Sigmoid colon (tissue), 7 donors: ENCODE results near the gene NLGN1. TPM values are rescaled to one million over a fixed set of nuclear protein-coding genes. Genes with fewer than 3 reads are reported as not detected.

Experiments
- DNase-seq: peaks from one replicate; pipeline ENCODE4 v3.0.0-alpha.2; 2019
- H3K27ac ChIP-seq, 4 donors: fragments of 200-600 bp; sonication (generic); one replicate each; pipeline ENCODE4 v1.5.1; 2016 to 2019; ENCODE audit warnings: mild to moderate bottlenecking in 1 of 4
- H3K27me3 ChIP-seq, 3 donors: fragments of 200-600 bp; sonication (generic); one replicate each; pipeline ENCODE4 v1.5.1; 2019; ENCODE audit warnings: mild to moderate bottlenecking in 1 of 3
- H3K36me3 ChIP-seq, 4 donors: fragments of 200-600 bp; sonication (generic); one replicate each; pipeline ENCODE4 v1.5.1; 2016 to 2019
- H3K4me1 ChIP-seq, 4 donors: fragments of 200-600 bp; sonication (generic); one replicate each; pipeline ENCODE4 v1.5.1; 2017 to 2019
- H3K4me3 ChIP-seq, 4 donors: fragments of 200-600 bp; sonication (generic); one replicate each; pipeline ENCODE4 v1.5.1; 2017 to 2019; ENCODE audit warnings: mild to moderate bottlenecking in 2 of 4, moderate library complexity in 1 of 4
- H3K9me3 ChIP-seq, 4 donors: fragments of 200-600 bp in 3 of 4; sonication (generic) in 3 of 4; one replicate each; pipeline versions ENCODE4 v1.5.1 to v1.6.1; 2013 to 2019
- EP300 ChIP-seq, 4 donors: sonication (generic); formaldehyde crosslinking; IDR thresholded peaks; one replicate each; pipeline ENCODE4 v1.6.1; 2017; ENCODE audit warnings: antibody characterized with exemption in 4 of 4
- POLR2A ChIP-seq, 2 donors: fragments of 450-650 bp; IDR thresholded peaks; one replicate each; pipeline ENCODE4 v1.6.1; 2016; ENCODE audit warnings: antibody characterized with exemption in 2 of 2, mild to moderate bottlenecking in 2 of 2, moderate library complexity in 2 of 2
- POLR2AphosphoS5 ChIP-seq, 4 donors: sonication (generic); formaldehyde crosslinking; IDR thresholded peaks; one replicate each; pipeline ENCODE4 v1.6.1; 2017; ENCODE audit warnings: antibody characterized with exemption in 4 of 4
- WGBS, 2 donors: extraction: QIAGEN DNeasy Blood & Tissue Kit; methylation state at CpG; one replicate each; pipeline ENCODE4 v1.1.7; 2013; 5-methylcytosine and 5-hydroxymethylcytosine counted together
- intact Hi-C: fragments of 100-400 bp; cut with DNase I; formaldehyde crosslinking; loops from one replicate; pipeline ENCODE4 v1.15.1; 2023
- polyA plus RNA-seq, 3 donors: library from polyadenylated mRNA; stranded (reverse); fragments of 200-250 nt; gene quantifications; one replicate each; pipeline ENCODE4 v1.2.3, GENCODE V29; 2013
- total RNA-seq, 4 donors: library from RNA; depleted of rRNA; stranded (reverse); fragments of >200 nt; gene quantifications; one replicate each; pipeline ENCODE4 v1.1.0, GENCODE V29; 2016
- TF ChIP-seq, protein P1 (sequence below), 4 experiments: fragments of 450-650 bp in 3 of 4; fragments of 200-600 bp in 1 of 4; IDR thresholded peaks; one replicate each; pipeline ENCODE4 v1.5.1; 2016 to 2019; ENCODE audit warnings: antibody characterized with exemption in 4 of 4, mild to moderate bottlenecking in 3 of 4, moderate library complexity in 2 of 4
- donor health status: healthy with polysubstance abuse.
- donor health status: Bipolar disorder and iron deficiency.
- donor health status: healthy.

The NLGN1 gene
- total and polyA plus RNA-seq, 7 donors: under 0.01 to 33.5 (median 28.3) TPM; not detected in 1

DNA sequence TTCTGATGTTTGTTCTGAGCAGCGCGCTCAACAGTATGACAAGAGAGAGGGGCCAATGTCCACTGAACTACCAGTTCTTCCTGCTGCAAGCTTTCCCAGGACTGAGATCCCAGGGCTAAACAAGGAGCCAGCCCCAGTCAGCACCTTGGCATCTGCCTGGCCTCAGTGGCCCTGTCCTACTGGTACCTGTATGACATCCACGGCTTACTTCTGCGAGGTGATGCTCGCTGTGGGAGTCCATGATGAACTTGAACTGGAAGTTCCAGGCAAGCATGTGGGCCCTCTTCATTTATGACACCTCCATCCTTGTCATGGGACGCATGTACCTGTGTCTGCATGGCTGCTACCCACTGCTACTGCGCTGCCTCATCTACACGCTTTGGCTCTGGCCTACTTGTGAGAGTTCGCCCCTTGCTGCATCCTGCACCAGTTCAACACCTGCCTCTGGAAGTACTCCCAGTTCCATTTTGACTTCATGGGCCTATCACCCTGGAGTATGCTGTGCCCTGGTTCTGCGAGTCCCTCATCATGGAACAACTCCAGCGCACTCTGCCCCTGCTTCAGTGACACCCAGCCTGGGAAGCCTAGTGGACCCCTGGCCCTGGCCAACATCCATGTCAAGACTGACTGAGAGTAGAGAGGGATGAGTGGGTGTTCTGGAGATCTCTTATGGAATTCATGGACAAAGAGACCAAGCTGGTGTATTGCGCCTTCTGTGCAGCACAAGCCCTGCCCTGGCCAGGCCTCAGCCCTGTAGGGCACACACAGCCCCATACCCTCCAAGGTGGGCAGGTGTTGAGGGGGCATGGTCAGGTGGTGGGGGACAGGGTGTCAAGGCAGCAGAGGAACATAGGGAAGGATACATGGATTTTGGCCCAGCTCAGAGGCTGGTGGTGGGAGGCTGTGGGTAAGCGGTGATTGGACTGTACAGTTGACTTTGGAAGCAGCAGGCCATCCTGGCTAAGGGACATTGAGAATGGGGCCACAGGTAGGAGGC lies 246.8 kb downstream of the NLGN1 start:
- no peak overlapping the region for H3K27ac ChIP-seq
- DNase-seq: no peak
- no peak for TF ChIP-seq POLR2A (IDR thresholded peaks at IDR 0.05)
- TF ChIP-seq, protein P1, sequence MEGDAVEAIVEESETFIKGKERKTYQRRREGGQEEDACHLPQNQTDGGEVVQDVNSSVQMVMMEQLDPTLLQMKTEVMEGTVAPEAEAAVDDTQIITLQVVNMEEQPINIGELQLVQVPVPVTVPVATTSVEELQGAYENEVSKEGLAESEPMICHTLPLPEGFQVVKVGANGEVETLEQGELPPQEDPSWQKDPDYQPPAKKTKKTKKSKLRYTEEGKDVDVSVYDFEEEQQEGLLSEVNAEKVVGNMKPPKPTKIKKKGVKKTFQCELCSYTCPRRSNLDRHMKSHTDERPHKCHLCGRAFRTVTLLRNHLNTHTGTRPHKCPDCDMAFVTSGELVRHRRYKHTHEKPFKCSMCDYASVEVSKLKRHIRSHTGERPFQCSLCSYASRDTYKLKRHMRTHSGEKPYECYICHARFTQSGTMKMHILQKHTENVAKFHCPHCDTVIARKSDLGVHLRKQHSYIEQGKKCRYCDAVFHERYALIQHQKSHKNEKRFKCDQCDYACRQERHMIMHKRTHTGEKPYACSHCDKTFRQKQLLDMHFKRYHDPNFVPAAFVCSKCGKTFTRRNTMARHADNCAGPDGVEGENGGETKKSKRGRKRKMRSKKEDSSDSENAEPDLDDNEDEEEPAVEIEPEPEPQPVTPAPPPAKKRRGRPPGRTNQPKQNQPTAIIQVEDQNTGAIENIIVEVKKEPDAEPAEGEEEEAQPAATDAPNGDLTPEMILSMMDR (IDR thresholded peaks at IDR 0.05): no peak
- no peak for TF ChIP-seq EP300 (IDR thresholded peaks at IDR 0.05)
- intact Hi-C loops: no loop called here
- H3K4me1 ChIP-seq: peaks cover 0 to 1% (median under 1%) of the 10 kb centered on the region in 4 donors
- H3K4me3 ChIP-seq: no peak overlapping the region
- H3K9me3 ChIP-seq: no peaks in the 10 kb centered on the region
- WGBS, 2 donors: 94 to 96% methylated on average over 13 of the region's 13 CpGs
- H3K27me3 ChIP-seq: no peaks in the 10 kb centered on the region
- no peaks in the 10 kb centered on the region for H3K36me3 ChIP-seq

DNA sequence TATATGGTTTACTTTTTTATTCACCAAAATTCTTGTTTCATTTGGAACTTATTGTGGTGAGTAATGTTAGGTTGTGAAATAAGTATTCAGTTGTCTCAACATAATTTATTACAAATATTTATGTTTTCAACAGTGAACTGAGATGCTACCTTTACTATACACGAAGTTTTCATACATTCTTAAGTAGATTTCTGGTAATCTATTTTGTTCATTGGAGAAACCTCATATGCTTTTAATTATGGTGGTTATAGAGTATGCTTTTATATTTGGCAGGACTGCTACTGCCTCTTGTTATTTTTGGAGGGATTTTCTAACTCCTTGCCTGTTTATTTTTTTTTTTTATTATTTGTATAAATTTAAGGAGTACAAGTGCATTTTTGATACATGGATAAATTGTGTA lies 253.1 kb downstream of the NLGN1 start:
- TF ChIP-seq, protein P1 (IDR thresholded peaks at IDR 0.05): no peak
- no peak for TF ChIP-seq EP300 (IDR thresholded peaks at IDR 0.05)
- no peak for TF ChIP-seq POLR2AphosphoS5 (IDR thresholded peaks at IDR 0.05)
- TF ChIP-seq POLR2A (IDR thresholded peaks at IDR 0.05): no peak
- Histone ChIP-seq H3K36me3 (no peaks in the 10 kb centered on the region), H3K9me3 (no peaks in the 10 kb centered on the region), H3K4me3 (no peak overlapping the region), H3K27ac (no peak overlapping the region), H3K4me1 (no peaks in the 10 kb centered on the region), H3K27me3 (no peaks in the 10 kb centered on the region)
- 11 to 61% methylated on average over 1 of the region's 1 CpG for WGBS, 2 donors
- DNase-seq: no peak
- intact Hi-C loops: no loop called here

DNA sequence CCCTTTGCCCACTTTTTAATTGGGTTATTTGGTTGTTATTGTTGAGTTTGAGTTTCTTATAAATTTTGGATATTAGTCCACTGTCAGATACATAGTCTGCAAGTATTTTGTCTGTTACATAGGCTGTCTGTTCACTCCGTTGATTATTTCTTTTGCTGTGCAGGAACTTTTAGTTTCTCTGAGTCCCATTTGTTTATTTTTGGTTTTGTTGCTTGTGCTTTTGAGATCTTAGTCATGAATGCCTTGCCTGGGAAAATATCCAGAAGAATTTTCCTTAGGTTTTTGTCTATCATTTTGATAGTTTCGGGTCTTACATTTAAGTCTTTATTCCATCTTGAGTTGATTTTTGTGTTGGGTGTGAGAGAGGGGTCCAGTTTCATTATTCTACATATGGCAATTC lies 254.5 kb downstream of the NLGN1 start:
- TF ChIP-seq POLR2A (IDR thresholded peaks at IDR 0.05): no peak
- no peak for TF ChIP-seq EP300 (IDR thresholded peaks at IDR 0.05)
- TF ChIP-seq, protein P1 (IDR thresholded peaks at IDR 0.05): no peak
- TF ChIP-seq POLR2AphosphoS5 (IDR thresholded peaks at IDR 0.05): no peak
- DNase-seq: no peak
- WGBS, 2 donors: 81 to 88% methylated on average over 2 of the region's 2 CpGs
- Histone ChIP-seq H3K27me3 (no peaks in the 10 kb centered on the region), H3K4me1 (no peaks in the 10 kb centered on the region), H3K36me3 (no peaks in the 10 kb centered on the region), H3K27ac (no peak overlapping the region), H3K4me3 (no peak overlapping the region), H3K9me3 (no peaks in the 10 kb centered on the region)
- intact Hi-C loops: no loop called here

DNA sequence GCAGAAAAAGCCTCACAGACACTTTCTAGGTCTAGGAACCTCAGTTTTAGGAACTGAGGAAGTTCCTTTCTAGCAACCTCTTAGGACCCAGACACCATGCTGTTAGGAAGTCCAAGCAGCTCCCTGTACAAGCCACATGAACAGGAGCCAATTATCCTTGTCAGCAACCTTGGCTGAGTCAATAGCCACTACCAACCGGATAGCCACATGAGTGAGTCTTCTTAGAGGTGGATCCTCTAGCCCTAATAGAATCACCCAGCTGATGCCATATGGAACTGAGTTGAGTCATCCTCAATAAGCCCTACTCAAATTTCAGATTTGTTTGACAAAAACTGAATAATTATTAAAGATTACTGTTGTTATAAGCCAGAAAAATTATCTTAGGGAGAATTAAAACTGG lies 256.2 kb downstream of the NLGN1 start:
- Histone ChIP-seq H3K36me3 (no peaks in the 10 kb centered on the region), H3K27ac (no peak overlapping the region), H3K4me1 (no peaks in the 10 kb centered on the region), H3K4me3 (no peak overlapping the region), H3K9me3 (no peaks in the 10 kb centered on the region), H3K27me3 (no peaks in the 10 kb centered on the region)
- TF ChIP-seq EP300 (IDR thresholded peaks at IDR 0.05): no peak
- TF ChIP-seq POLR2A (IDR thresholded peaks at IDR 0.05): no peak
- no peak for TF ChIP-seq POLR2AphosphoS5 (IDR thresholded peaks at IDR 0.05)
- TF ChIP-seq, protein P1 (IDR thresholded peaks at IDR 0.05): no peak
- no peak for DNase-seq
- WGBS, 2 donors: 92% methylated on average over 1 of the region's 1 CpG
- intact Hi-C loops: no loop called here
